Endothelial cell of umbilical vein (primary cell): ENCODE results near the gene FBLN2. TPM values are rescaled to one million over a fixed set of nuclear protein-coding genes. Genes with fewer than 3 reads are reported as not detected.

Experiments
- BruUV-seq: library from RNA; stranded (reverse); fragments of 400-500 nt; replicated peaks from 2 replicates; lab custom pipeline; 2021; lab: Mats Ljungman, UMichigan
- CTCF ChIA-PET: fragments of 300-600, 350-600 bp; sonication (Branson Sonifier 250); formaldehyde crosslinking; loops from one replicate; lab custom pipeline; 2021; ENCODE audit warnings: antibody characterized with exemption, inconsistent platforms; lab: Charles Lee
- POLR2A ChIA-PET: fragments of 300-600, 350-600 bp; sonication (Branson Sonifier 250); formaldehyde crosslinking; loops from one replicate; lab custom pipeline; 2021; ENCODE audit warnings: antibody characterized with exemption, inconsistent platforms; lab: Charles Lee
- DNase-seq: peaks from one replicate; pipeline ENCODE4 v3.0.0-alpha.2; 2011; ENCODE audit warnings: low read depth, low spot score
- FAIRE-seq: peaks from 2 replicates; lab custom pipeline; 2011; peaks lifted over from hg19 to GRCh38; lab: Jason Lieb, UNC
- H2AFZ ChIP-seq: 2 replicates; pipeline ENCODE4 v1.6.0; 2012; ENCODE audit warnings: low read depth, low read length, control low read depth, inconsistent platforms
- H3K27ac ChIP-seq: 2 replicates; pipeline ENCODE4 v1.5.1; 2011; ENCODE audit warnings: low read depth, mild to moderate bottlenecking, control low read depth, low read length, moderate library complexity; ENCODE audit not compliant: insufficient read depth
- H3K27me3 ChIP-seq, 2 experiments: 2 replicates each; pipeline versions ENCODE4 v1.6.0 to v1.6.1; 2011; ENCODE audit warnings: low read length in 2 of 2, mixed read lengths in 1 of 2; ENCODE audit not compliant: control insufficient read depth in 2 of 2, insufficient read depth in 2 of 2
- H3K36me3 ChIP-seq, 2 experiments: 2 replicates in 1 of 2; 3 replicates in 1 of 2; pipeline ENCODE4 v1.5.1; 2011; ENCODE audit warnings: low read length in 2 of 2, mild to moderate bottlenecking in 1 of 2, moderate library complexity in 1 of 2; ENCODE audit not compliant: control insufficient read depth in 2 of 2, insufficient read depth in 2 of 2; ENCODE audit errors: extremely low read depth in 1 of 2
- H3K4me1 ChIP-seq: 3 replicates; pipeline ENCODE4 v1.5.1; 2011; ENCODE audit warnings: mild to moderate bottlenecking, low read length; ENCODE audit not compliant: control insufficient read depth, insufficient read depth; ENCODE audit errors: extremely low read depth
- H3K4me2 ChIP-seq: 2 replicates; pipeline ENCODE4 v1.6.1; 2011; ENCODE audit warnings: low read length, control low read depth, mixed read lengths; ENCODE audit not compliant: insufficient read depth
- H3K4me3 ChIP-seq, 3 experiments: fragments of 200-600 bp in 1 of 3; sonication (generic), shearing (Covaris generic) in 1 of 3; replicated peaks in 1 of 3; 2 replicates each; pipeline ENCODE4 v1.5.1; 2011 to 2016; ENCODE audit warnings: control low read depth in 3 of 3, low read length in 3 of 3, mild to moderate bottlenecking in 2 of 3, inconsistent platforms in 1 of 3, low read depth in 1 of 3, moderate library complexity in 1 of 3; ENCODE audit not compliant: insufficient read depth in 1 of 3
- H3K79me2 ChIP-seq: 2 replicates; pipeline ENCODE4 v1.6.0; 2012; ENCODE audit warnings: low read length, inconsistent platforms; ENCODE audit not compliant: control insufficient read depth, insufficient read depth
- H3K9ac ChIP-seq: replicated peaks from 2 replicates; pipeline ENCODE3; 2011; ENCODE audit warnings: low read length, control low read depth; ENCODE audit not compliant: insufficient read depth; ENCODE audit errors: extremely low read depth
- H3K9me1 ChIP-seq: replicated peaks from 3 replicates; pipeline ENCODE4 v1.6.0; 2011; ENCODE audit warnings: mild to moderate bottlenecking, low read length; ENCODE audit not compliant: control insufficient read depth, insufficient read depth; ENCODE audit errors: extremely low read depth
- H3K9me3 ChIP-seq: replicated peaks from 2 replicates; pipeline ENCODE4 v1.5.1; 2012; ENCODE audit warnings: low read length, inconsistent platforms; ENCODE audit not compliant: control insufficient read depth, insufficient read depth
- H4K20me1 ChIP-seq: replicated peaks from 2 replicates; pipeline ENCODE3; 2011; ENCODE audit warnings: mild to moderate bottlenecking, low read length; ENCODE audit not compliant: control insufficient read depth, insufficient read depth; ENCODE audit errors: extremely low read depth
- EZH2 ChIP-seq: IDR thresholded peaks from 2 replicates; pipeline ENCODE4 v1.6.1; 2012; ENCODE audit warnings: borderline replicate concordance, low read depth, mild to moderate bottlenecking, moderate library complexity, low read length, inconsistent platforms; ENCODE audit not compliant: severe bottlenecking
- FOS ChIP-seq: IDR thresholded peaks from 2 replicates; pipeline ENCODE4 v1.6.1; 2011; ENCODE audit warnings: mild to moderate bottlenecking, low read length, moderate library complexity, borderline replicate concordance; ENCODE audit not compliant: insufficient read depth
- GATA2 ChIP-seq: IDR thresholded peaks from 2 replicates; pipeline ENCODE4 v1.7.0; 2011; ENCODE audit warnings: low read depth, mild to moderate bottlenecking, moderate library complexity, mixed read lengths, low read length; ENCODE audit not compliant: insufficient read length, insufficient read depth
- JUN ChIP-seq: IDR thresholded peaks from 2 replicates; pipeline ENCODE4 v1.6.1; 2011; ENCODE audit warnings: borderline replicate concordance, low read depth; ENCODE audit not compliant: insufficient read length, insufficient read depth
- MAX ChIP-seq: IDR thresholded peaks from 2 replicates; pipeline ENCODE4 v1.6.1; 2011; ENCODE audit not compliant: insufficient read depth, insufficient read length
- MYC ChIP-seq: IDR thresholded peaks from one replicate; pipeline ENCODE4 v1.6.1; 2011; ENCODE audit warnings: mild to moderate bottlenecking, low read depth, low read length
- POLR2A ChIP-seq: IDR thresholded peaks from 2 replicates; pipeline ENCODE4 v1.6.1; 2012; ENCODE audit warnings: low read depth, mild to moderate bottlenecking, control low read depth, low read length
- POLR2AphosphoS5 ChIP-seq: IDR thresholded peaks from 2 replicates; pipeline ENCODE4 v1.6.1; 2012; ENCODE audit warnings: low read depth, mild to moderate bottlenecking, control low read depth, low read length, moderate library complexity; ENCODE audit not compliant: insufficient read depth
- dilution Hi-C: fragments of 300-500 bp; cut with MboI; formaldehyde crosslinking; loops from one replicate; pipeline ENCODE4 v1.15.0; 2019; ENCODE audit warnings: low sequenced_read_pairs; ENCODE audit not compliant: extremely low pct_ligation_motif_present
- intact Hi-C: fragments of 100-400 bp; cut with micrococcal nuclease; formaldehyde crosslinking; loops from one replicate; pipeline ENCODE4 v1.10.0; 2022
- polyA plus RNA-seq, 4 experiments: library from polyadenylated mRNA; depleted of rRNA in 3 of 4; stranded (reverse) in 3 of 4; unstranded in 1 of 4; fragments of >200 nt; gene quantifications; 2 replicates each; pipeline versions ENCODE4 v1.2.1 to v1.2.3, GENCODE V29; 2011 to 2012; ENCODE audit warnings: missing spikeins in 1 of 4
- total RNA-seq: library from RNA; stranded (reverse); gene quantifications from 2 replicates; pipeline ENCODE4 v1.2.3, GENCODE V29; 2021
- TF ChIP-seq, protein P1 (sequence below), 2 donors: IDR thresholded peaks; 1 replicate in 1 of 2; 2 replicates in 1 of 2; pipeline ENCODE4 v1.5.1; 2011; ENCODE audit warnings: low read length in 2 of 2, mild to moderate bottlenecking in 2 of 2, moderate library complexity in 2 of 2, control low read depth in 1 of 2, inconsistent platforms in 1 of 2, low read depth in 1 of 2; ENCODE audit not compliant: insufficient read depth in 1 of 2; ENCODE audit errors: extremely low read depth in 1 of 2

The FBLN2 gene
- total and polyA plus RNA-seq, 2 donors (not counting 3 experiments of a cell fraction or from before 2014, with no cell fraction given): 1.4 to 1.9 TPM

GRCh38 chr3:13533885-13534301 lies 15.0 kb upstream of the FBLN2 start:
- no peaks in the 10 kb centered on the region for H3K9me3 ChIP-seq
- no TSS peak for BruUV-seq
- H3K27me3 ChIP-seq: no peaks in the 10 kb centered on the region
- no peak for DNase-seq
- no peaks in the 10 kb centered on the region for H4K20me1 ChIP-seq
- CTCF ChIA-PET: interaction anchor here (1.4 to 1.7 kb wide), 2 partner anchors 9 to 40 kb away, joined by 3 to 8 read pairs; no protein-coding TSS in a partner anchor
- FAIRE-seq: no peak
- dilution Hi-C loops: no loop called here
- no peak overlapping the region for H3K4me3 ChIP-seq
- POLR2A ChIA-PET: no interaction called here
- H3K4me2 ChIP-seq: no peak overlapping the region
- no peaks in the 10 kb centered on the region for H3K9me1 ChIP-seq
- TF ChIP-seq JUN (no peak), FOS (no peak), EZH2 (no peak), POLR2AphosphoS5 (no peak), GATA2 (no peak), MYC (no peak), MAX (no peak), POLR2A (no peak)
- TF ChIP-seq, protein P1, sequence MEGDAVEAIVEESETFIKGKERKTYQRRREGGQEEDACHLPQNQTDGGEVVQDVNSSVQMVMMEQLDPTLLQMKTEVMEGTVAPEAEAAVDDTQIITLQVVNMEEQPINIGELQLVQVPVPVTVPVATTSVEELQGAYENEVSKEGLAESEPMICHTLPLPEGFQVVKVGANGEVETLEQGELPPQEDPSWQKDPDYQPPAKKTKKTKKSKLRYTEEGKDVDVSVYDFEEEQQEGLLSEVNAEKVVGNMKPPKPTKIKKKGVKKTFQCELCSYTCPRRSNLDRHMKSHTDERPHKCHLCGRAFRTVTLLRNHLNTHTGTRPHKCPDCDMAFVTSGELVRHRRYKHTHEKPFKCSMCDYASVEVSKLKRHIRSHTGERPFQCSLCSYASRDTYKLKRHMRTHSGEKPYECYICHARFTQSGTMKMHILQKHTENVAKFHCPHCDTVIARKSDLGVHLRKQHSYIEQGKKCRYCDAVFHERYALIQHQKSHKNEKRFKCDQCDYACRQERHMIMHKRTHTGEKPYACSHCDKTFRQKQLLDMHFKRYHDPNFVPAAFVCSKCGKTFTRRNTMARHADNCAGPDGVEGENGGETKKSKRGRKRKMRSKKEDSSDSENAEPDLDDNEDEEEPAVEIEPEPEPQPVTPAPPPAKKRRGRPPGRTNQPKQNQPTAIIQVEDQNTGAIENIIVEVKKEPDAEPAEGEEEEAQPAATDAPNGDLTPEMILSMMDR (IDR thresholded peaks at IDR 0.05; ENCODE audit: extremely low read depth in 1 of 2, insufficient read depth in 1 of 2, low read depth in 1 of 2, low read length in 2 of 2): no peak
- no peak overlapping the region for H3K9ac ChIP-seq
- intact Hi-C loops: no loop called here
- no peaks in the 10 kb centered on the region for H3K36me3 ChIP-seq
- H3K79me2 ChIP-seq: no peaks in the 10 kb centered on the region
- no peaks in the 10 kb centered on the region for H3K4me1 ChIP-seq
- no peak overlapping the region for H3K27ac ChIP-seq
- H2AFZ ChIP-seq: no peak overlapping the region
